Measurements from ENCODE around the gene CD68.

DNA sequence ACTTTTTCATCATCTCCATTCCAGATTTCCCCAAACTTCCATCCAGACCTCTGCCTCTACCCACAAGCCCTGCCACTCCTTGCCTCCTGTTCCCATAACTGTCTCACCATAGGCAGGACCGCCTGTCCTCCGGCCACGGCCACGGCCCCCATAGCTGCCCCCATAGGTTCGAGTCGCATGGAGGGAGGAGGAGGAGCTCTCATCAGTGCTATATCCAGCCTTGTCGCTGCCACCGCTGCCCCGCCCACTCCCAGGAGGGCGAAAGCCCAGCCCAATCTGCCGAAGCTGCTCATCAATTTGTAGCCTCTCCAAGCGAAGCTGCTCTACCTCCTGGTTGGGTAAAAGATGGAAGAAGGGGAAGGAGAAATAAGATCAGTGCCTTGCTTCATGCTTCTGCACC is 13.9 kb downstream of the CD68 start:
- TF ChIP-seq EZH2 (optimal IDR thresholded peaks at IDR 0.05; ENCODE audit: low read depth, low read length) = no peak
- TF ChIP-seq, protein P1, sequence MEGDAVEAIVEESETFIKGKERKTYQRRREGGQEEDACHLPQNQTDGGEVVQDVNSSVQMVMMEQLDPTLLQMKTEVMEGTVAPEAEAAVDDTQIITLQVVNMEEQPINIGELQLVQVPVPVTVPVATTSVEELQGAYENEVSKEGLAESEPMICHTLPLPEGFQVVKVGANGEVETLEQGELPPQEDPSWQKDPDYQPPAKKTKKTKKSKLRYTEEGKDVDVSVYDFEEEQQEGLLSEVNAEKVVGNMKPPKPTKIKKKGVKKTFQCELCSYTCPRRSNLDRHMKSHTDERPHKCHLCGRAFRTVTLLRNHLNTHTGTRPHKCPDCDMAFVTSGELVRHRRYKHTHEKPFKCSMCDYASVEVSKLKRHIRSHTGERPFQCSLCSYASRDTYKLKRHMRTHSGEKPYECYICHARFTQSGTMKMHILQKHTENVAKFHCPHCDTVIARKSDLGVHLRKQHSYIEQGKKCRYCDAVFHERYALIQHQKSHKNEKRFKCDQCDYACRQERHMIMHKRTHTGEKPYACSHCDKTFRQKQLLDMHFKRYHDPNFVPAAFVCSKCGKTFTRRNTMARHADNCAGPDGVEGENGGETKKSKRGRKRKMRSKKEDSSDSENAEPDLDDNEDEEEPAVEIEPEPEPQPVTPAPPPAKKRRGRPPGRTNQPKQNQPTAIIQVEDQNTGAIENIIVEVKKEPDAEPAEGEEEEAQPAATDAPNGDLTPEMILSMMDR (IDR thresholded peaks at IDR 0.05; ENCODE audit: low read length) = no peak
- TF ChIP-seq EZH2phosphoT487 (IDR thresholded peaks at IDR 0.05; ENCODE audit: low read length) = no peak
